Thoracic aorta (tissue), 2 donors: Measurements from ENCODE around the gene MYRFL. TPM values are rescaled to one million over a fixed set of nuclear protein-coding genes. Genes with fewer than 3 reads are reported as not detected.
"Not testable (repeated sequence)": the region's sequence is repeated elsewhere in the genome, so short reads cannot be mapped to it uniquely, and the experiment has no call there.

Source experiments
- ATAC-seq: fragments of 150-250 bp; one replicate; pipeline ENCODE4 v1.8.0; 2017; ENCODE audit warnings: low read depth; ENCODE audit not compliant: insufficient number of reproducible peaks, low FRiP score
- DNase-seq: peaks from one replicate; pipeline ENCODE4 v3.0.0-alpha.2; 2020; ENCODE audit warnings: low spot score
- H3K27ac ChIP-seq, 2 donors: fragments of 200-600 bp; sonication (generic); 1 replicate in 1 of 2; 2 replicates in 1 of 2; pipeline ENCODE4 v1.5.1; 2016; ENCODE audit warnings: mild to moderate bottlenecking in 2 of 2, moderate library complexity in 2 of 2
- H3K27me3 ChIP-seq: fragments of 200-600 bp; sonication (generic); replicated peaks from 2 replicates; pipeline ENCODE4 v1.6.0; 2016; ENCODE audit warnings: mild to moderate bottlenecking; ENCODE audit not compliant: insufficient read depth
- H3K36me3 ChIP-seq: fragments of 200-600 bp; sonication (generic); one replicate; pipeline ENCODE4 v1.5.1; 2016
- H3K4me1 ChIP-seq, 2 donors: fragments of 200-600 bp; sonication (generic); 1 replicate in 1 of 2; 2 replicates in 1 of 2; pipeline versions ENCODE4 v1.5.1 to v1.6.0; 2016; ENCODE audit warnings: low read depth in 2 of 2, mild to moderate bottlenecking in 1 of 2; ENCODE audit not compliant: control insufficient read depth in 1 of 2
- H3K4me3 ChIP-seq: fragments of 200-600 bp; sonication (generic); 2 replicates; pipeline ENCODE4 v1.5.1; 2016; ENCODE audit warnings: mild to moderate bottlenecking
- H3K9me3 ChIP-seq: fragments of 200-600 bp; sonication (generic); 2 replicates; pipeline ENCODE4 v1.5.1; 2016
- CTCF ChIP-seq: fragments of 200-600 bp; sonication (generic); IDR thresholded peaks from one replicate; pipeline ENCODE4 v1.5.1; 2019; ENCODE audit warnings: antibody characterized with exemption
- total RNA-seq, 2 donors: library from RNA; depleted of rRNA; stranded (reverse); fragments of >200 nt; gene quantifications; one replicate each; pipeline versions ENCODE4 v1.1.0 to v1.2.3, GENCODE V29; 2016

The MYRFL gene
- total RNA-seq, 2 donors from 2014 or later: not detected

GRCh38 chr12:69987579-69988091 is 162.6 kb downstream of the MYRFL start:
- H3K36me3 ChIP-seq: no peaks in the 10 kb centered on the region
- no peaks in the 10 kb centered on the region for H3K9me3 ChIP-seq
- H3K27me3 ChIP-seq: no peaks in the 10 kb centered on the region
- peak overlapping the region; percentile 69 to 80 for H3K27ac ChIP-seq
- ATAC-seq: peak; percentile 83
- peaks cover 12 to 46% of the 10 kb centered on the region in 2 donors for H3K4me1 ChIP-seq
- peak overlapping the region; percentile 58 for H3K4me3 ChIP-seq
- peak; percentile 42 for DNase-seq
- TF ChIP-seq CTCF: no peak

- Histone ChIP-seq H3K4me1 (peaks cover 12 to 46% of the 10 kb centered on the region in 2 donors), H3K27ac (peak overlapping the region; percentile 69 to 80), H3K9me3 (no peaks in the 10 kb centered on the region), H3K36me3 (no peaks in the 10 kb centered on the region), H3K4me3 (peak overlapping the region; percentile 58), H3K27me3 (no peaks in the 10 kb centered on the region)
- DNase-seq: no peak
- TF ChIP-seq CTCF: no peak
- ATAC-seq: peak; percentile 4
Observed at GRCh38 chr12:69988481-69989321, 163.7 kb downstream of the MYRFL start.

- Histone ChIP-seq H3K27me3 (no peaks in the 10 kb centered on the region), H3K9me3 (no peaks in the 10 kb centered on the region), H3K4me3 (no peak overlapping the region), H3K36me3 (no peaks in the 10 kb centered on the region), H3K4me1 (peaks cover 17 to 59% of the 10 kb centered on the region in 2 donors), H3K27ac (peak overlapping the region; percentile 61 to 70)
- no peak for TF ChIP-seq CTCF
- ATAC-seq: peak; percentile 8
- DNase-seq: no peak
Observed at GRCh38 chr12:69991690-69992288, 166.8 kb downstream of the MYRFL start.

GRCh38 chr12:69993433-69993832 is 168.4 kb downstream of the MYRFL start:
- DNase-seq (no peak), ATAC-seq (no peak)
- H3K27ac ChIP-seq: peak overlapping the region; percentile 7 to 23
- H3K27me3 ChIP-seq: no peaks in the 10 kb centered on the region
- peaks cover 7 to 51% of the 10 kb centered on the region in 2 donors for H3K4me1 ChIP-seq
- H3K4me3 ChIP-seq: no peak overlapping the region
- H3K36me3 ChIP-seq: no peaks in the 10 kb centered on the region
- TF ChIP-seq CTCF: no peak
- H3K9me3 ChIP-seq: no peaks in the 10 kb centered on the region

- DNase-seq, H3K27me3 ChIP-seq, H3K4me3 ChIP-seq, H3K36me3 ChIP-seq, ATAC-seq, H3K9me3 ChIP-seq: not testable (repeated sequence)
- peaks cover 7 to 47% of the 10 kb centered on the region in 2 donors for H3K4me1 ChIP-seq
- peak overlapping the region in 1 of 2 donors; percentile 19 for H3K27ac ChIP-seq
Observed at GRCh38 chr12:69994086-69994485, 169.1 kb downstream of the MYRFL start.
